HCT116 (cell line): ENCODE measurements around the gene GRB10. TPM values are rescaled to one million over a fixed set of nuclear protein-coding genes. Genes with fewer than 3 reads are reported as not detected.

Experiments used
- ATAC-seq: fragments of 200-7000 bp; cut with Tn5 transposase; 2 replicates; pipeline ENCODE4 v1.9.1; 2020; ENCODE audit warnings: mild to moderate bottlenecking, moderate library complexity
- BruUV-seq: library from RNA; stranded (reverse); fragments of 400-500 nt; replicated peaks from 2 replicates; lab custom pipeline; 2021; lab: Mats Ljungman, UMichigan
- CTCF ChIA-PET: fragments of 300-600 bp; sonication (Branson Sonifier 250); formaldehyde crosslinking; loops from one replicate; lab custom pipeline; 2021; ENCODE audit warnings: antibody characterized with exemption; lab: Charles Lee
- POLR2A ChIA-PET: fragments of 300-600, 350-600 bp; sonication (Branson Sonifier 250); formaldehyde crosslinking; loops from one replicate; lab custom pipeline; 2021; ENCODE audit warnings: antibody characterized with exemption; lab: Charles Lee
- RAD21 ChIA-PET, 2 experiments: fragments of 300-600 bp; sonication (Branson Sonifier 250); formaldehyde crosslinking; loops; one replicate each; lab custom pipeline; 2023; ENCODE audit warnings: low total read pairs in 2 of 2; ENCODE audit not compliant: uncharacterized antibody in 2 of 2, unreplicated experiment in 2 of 2, low non-redundant PET in 1 of 2; lab: Charles Lee
- DNase-seq: peaks from one replicate; pipeline ENCODE4 v3.0.0-alpha.2; 2010; ENCODE audit warnings: low read depth, low spot score
- H2AFZ ChIP-seq: fragments of 200-600 bp; shearing (Covaris generic), sonication (generic); 2 replicates; pipeline ENCODE4 v1.6.1; 2017; ENCODE audit warnings: low read depth, mixed run types, mixed read lengths, antibody characterized with exemption, low read length; ENCODE audit not compliant: poor library complexity, severe bottlenecking
- H3K27ac ChIP-seq: 2 replicates; pipeline ENCODE4 v1.5.1; 2012; ENCODE audit warnings: low read depth, low read length
- H3K27me3 ChIP-seq: fragments of 200-600 bp; sonication (generic); 2 replicates; pipeline ENCODE4 v1.6.1; 2016; ENCODE audit warnings: mixed run types, low read length, mixed read lengths; ENCODE audit not compliant: insufficient read depth
- H3K36me3 ChIP-seq, 2 experiments: fragments of 200-500 bp in 1 of 2; fragments of 200-600 bp in 1 of 2; sonication (Bioruptor generic) in 1 of 2; sonication (generic) in 1 of 2; 2 replicates each; pipeline versions ENCODE4 v1.5.1 to v1.6.1; 2014 to 2016; ENCODE audit warnings: low read length in 2 of 2, inconsistent platforms in 1 of 2, mixed read lengths in 1 of 2, mixed run types in 1 of 2; ENCODE audit not compliant: insufficient read depth in 2 of 2, control insufficient read depth in 1 of 2
- H3K4me1 ChIP-seq, 2 experiments: fragments of 200-600 bp in 1 of 2; sonication (generic) in 1 of 2; 2 replicates each; pipeline versions ENCODE4 v1.5.1 to v1.6.1; 2012 to 2017; ENCODE audit warnings: low read length in 2 of 2, inconsistent platforms in 1 of 2, mild to moderate bottlenecking in 1 of 2, mixed read lengths in 1 of 2, mixed run types in 1 of 2, moderate library complexity in 1 of 2; ENCODE audit not compliant: insufficient read depth in 2 of 2, control insufficient read depth in 1 of 2
- H3K4me2 ChIP-seq: fragments of 200-600 bp; sonication (generic); 2 replicates; pipeline ENCODE4 v1.6.1; 2017; ENCODE audit warnings: mixed run types, low read length, mixed read lengths
- H3K4me3 ChIP-seq, 2 experiments: fragments of 200-600 bp in 1 of 2; sonication (generic) in 1 of 2; replicated peaks in 1 of 2; 2 replicates each; pipeline ENCODE4 v1.5.1; 2011 to 2016; ENCODE audit warnings: low read length in 2 of 2, control low read depth in 1 of 2, low read depth in 1 of 2, mild to moderate bottlenecking in 1 of 2, mixed read lengths in 1 of 2, mixed run types in 1 of 2
- H3K79me2 ChIP-seq: fragments of 200-600 bp; sonication (generic); 2 replicates; pipeline ENCODE4 v1.6.1; 2017; ENCODE audit warnings: mild to moderate bottlenecking, mixed run types, low read length, moderate library complexity, mixed read lengths; ENCODE audit not compliant: insufficient read depth
- H3K9ac ChIP-seq: fragments of 200-600 bp; sonication (generic); 2 replicates; pipeline ENCODE4 v1.6.1; 2016; ENCODE audit warnings: low read length, mixed read lengths
- H3K9me2 ChIP-seq: fragments of 200-600 bp; sonication (generic), shearing (Covaris generic); 2 replicates; pipeline ENCODE4 v1.6.1; 2017; ENCODE audit warnings: mixed run types, mild to moderate bottlenecking, moderate library complexity; ENCODE audit not compliant: insufficient read depth
- H3K9me3 ChIP-seq, 2 experiments: fragments of 200-500 bp in 1 of 2; fragments of 200-600 bp in 1 of 2; sonication (Bioruptor generic) in 1 of 2; sonication (generic) in 1 of 2; 2 replicates each; pipeline ENCODE4 v1.6.1; 2014 to 2017; ENCODE audit warnings: low read length in 2 of 2, mixed read lengths in 2 of 2, inconsistent platforms in 1 of 2, low read depth in 1 of 2, mild to moderate bottlenecking in 1 of 2, mixed run types in 1 of 2, moderate library complexity in 1 of 2; ENCODE audit not compliant: control insufficient read depth in 1 of 2, insufficient read depth in 1 of 2
- H4K20me1 ChIP-seq: fragments of 200-600 bp; sonication (generic), shearing (Covaris generic); 2 replicates; pipeline ENCODE4 v1.6.1; 2017; ENCODE audit warnings: mixed run types, mild to moderate bottlenecking, moderate library complexity; ENCODE audit not compliant: insufficient read depth
- CEBPB ChIP-seq: IDR thresholded peaks from 2 replicates; pipeline ENCODE4 v1.6.1; 2012; ENCODE audit warnings: low read depth
- ELF1 ChIP-seq: IDR thresholded peaks from 2 replicates; pipeline ENCODE4 v1.6.1; 2012; ENCODE audit warnings: low read depth, borderline replicate concordance
- EZH2phosphoT487 ChIP-seq: fragments of 200-600 bp; IDR thresholded peaks from 2 replicates; pipeline ENCODE4 v1.6.1; 2018; ENCODE audit warnings: antibody characterized with exemption, borderline replicate concordance
- FOSL1 ChIP-seq: IDR thresholded peaks from 2 replicates; pipeline ENCODE4 v1.6.1; 2012; ENCODE audit warnings: low read depth
- POLR2A ChIP-seq: IDR thresholded peaks from 2 replicates; pipeline ENCODE4 v1.7.0; 2011; ENCODE audit warnings: borderline replicate concordance; ENCODE audit not compliant: insufficient read depth, insufficient read length; ENCODE audit errors: extremely low read depth
- POLR2AphosphoS5 ChIP-seq: IDR thresholded peaks from 2 replicates; pipeline ENCODE4 v1.6.1; 2011; ENCODE audit warnings: mild to moderate bottlenecking, low read depth, low read length, moderate library complexity
- SP1 ChIP-seq: IDR thresholded peaks from 2 replicates; pipeline ENCODE4 v1.6.1; 2012; ENCODE audit warnings: low read depth
- YY1 ChIP-seq: IDR thresholded peaks from 2 replicates; pipeline ENCODE4 v1.6.1; 2011; ENCODE audit warnings: low read length, low read depth, moderate library complexity, mild to moderate bottlenecking; ENCODE audit not compliant: insufficient replicate concordance; ENCODE audit errors: extremely low read depth
- ZFX ChIP-seq: fragments of 450-650 bp; IDR thresholded peaks from 2 replicates; pipeline ENCODE4 v1.6.1; 2017
- ZNF274 ChIP-seq: fragments of 200-500 bp; sonication (Bioruptor generic); IDR thresholded peaks from 2 replicates; pipeline ENCODE4 v1.6.1; 2014; ENCODE audit warnings: mild to moderate bottlenecking, low read depth, low read length, inconsistent platforms
- intact Hi-C: fragments of 100-400 bp; cut with micrococcal nuclease; formaldehyde crosslinking; loops from 2 replicates; pipeline ENCODE4 v1.10.0; 2022
- total RNA-seq: library from RNA; stranded (reverse); gene quantifications from one replicate; pipeline ENCODE4 v1.2.1, GENCODE V29; 2021; ENCODE audit not compliant: unreplicated experiment
- TF ChIP-seq, protein P1 (sequence below): IDR thresholded peaks from 2 replicates; pipeline ENCODE4 v1.6.1; 2011; ENCODE audit warnings: mild to moderate bottlenecking, low read length, moderate library complexity; ENCODE audit not compliant: insufficient replicate concordance; ENCODE audit errors: extremely low read depth

GRB10 gene
- total RNA-seq, 1 experiment from 2014 or later: 37.3 TPM

DNA sequence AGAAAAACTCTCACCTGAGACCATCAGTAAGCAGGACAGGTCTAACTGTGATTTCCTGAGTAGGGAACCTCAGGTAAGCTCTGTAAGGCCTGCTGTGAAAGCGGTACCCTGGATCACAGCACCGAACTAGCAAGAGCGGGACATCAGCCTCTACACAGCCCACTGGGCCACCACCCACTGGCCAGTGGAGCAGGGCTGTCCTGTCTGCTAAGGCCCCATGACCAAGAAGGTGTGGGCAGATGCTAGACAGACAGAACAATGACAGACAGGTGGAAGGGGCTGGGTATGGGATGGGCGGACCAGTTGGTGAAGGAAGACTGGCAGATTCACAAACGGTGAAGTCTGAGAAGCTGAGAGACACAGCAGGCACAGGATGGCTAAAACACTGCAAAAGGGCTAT, 138.1 kb downstream of the GRB10 start:
- H3K9ac ChIP-seq: no peak overlapping the region
- H3K27ac ChIP-seq: no peak overlapping the region
- RAD21 ChIA-PET: no interaction called here
- TF ChIP-seq POLR2A: no peak
- no peak for TF ChIP-seq ZFX
- no peak for TF ChIP-seq EZH2phosphoT487
- TF ChIP-seq CEBPB: no peak
- TF ChIP-seq FOSL1: no peak
- no peak for TF ChIP-seq SP1
- TF ChIP-seq POLR2AphosphoS5: no peak
- TF ChIP-seq ELF1: no peak
- TF ChIP-seq ZNF274: no peak
- no peak for TF ChIP-seq YY1
- TF ChIP-seq, protein P1, sequence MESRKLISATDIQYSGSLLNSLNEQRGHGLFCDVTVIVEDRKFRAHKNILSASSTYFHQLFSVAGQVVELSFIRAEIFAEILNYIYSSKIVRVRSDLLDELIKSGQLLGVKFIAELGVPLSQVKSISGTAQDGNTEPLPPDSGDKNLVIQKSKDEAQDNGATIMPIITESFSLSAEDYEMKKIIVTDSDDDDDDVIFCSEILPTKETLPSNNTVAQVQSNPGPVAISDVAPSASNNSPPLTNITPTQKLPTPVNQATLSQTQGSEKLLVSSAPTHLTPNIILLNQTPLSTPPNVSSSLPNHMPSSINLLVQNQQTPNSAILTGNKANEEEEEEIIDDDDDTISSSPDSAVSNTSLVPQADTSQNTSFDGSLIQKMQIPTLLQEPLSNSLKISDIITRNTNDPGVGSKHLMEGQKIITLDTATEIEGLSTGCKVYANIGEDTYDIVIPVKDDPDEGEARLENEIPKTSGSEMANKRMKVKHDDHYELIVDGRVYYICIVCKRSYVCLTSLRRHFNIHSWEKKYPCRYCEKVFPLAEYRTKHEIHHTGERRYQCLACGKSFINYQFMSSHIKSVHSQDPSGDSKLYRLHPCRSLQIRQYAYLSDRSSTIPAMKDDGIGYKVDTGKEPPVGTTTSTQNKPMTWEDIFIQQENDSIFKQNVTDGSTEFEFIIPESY: no peak
- CTCF ChIA-PET: no interaction called here
- no peaks in the 10 kb centered on the region for H3K9me3 ChIP-seq
- no TSS peak for BruUV-seq
- H3K9me2 ChIP-seq: no peaks in the 10 kb centered on the region
- no peak overlapping the region for H2AFZ ChIP-seq
- no peak overlapping the region for H3K4me2 ChIP-seq
- DNase-seq: no peak
- intact Hi-C loops: no loop called here
- H3K4me3 ChIP-seq: no peak overlapping the region
- ATAC-seq: no peak
- no peaks in the 10 kb centered on the region for H4K20me1 ChIP-seq
- H3K27me3 ChIP-seq: no peaks in the 10 kb centered on the region
- POLR2A ChIA-PET: no interaction called here
- no peaks in the 10 kb centered on the region for H3K79me2 ChIP-seq
- no peaks in the 10 kb centered on the region for H3K4me1 ChIP-seq
- H3K36me3 ChIP-seq: no peaks in the 10 kb centered on the region
